ENCODE measurements around the gene DUSP1. TPM values are rescaled to one million over a fixed set of nuclear protein-coding genes. Genes with fewer than 3 reads are reported as not detected.

Gene DUSP1
- total RNA-seq, 2 experiments from 2014 or later, result 761 to 768 TPM

- CTCF ChIA-PET, result interaction anchor here (0.9 to 2.0 kb wide), 2 partner anchors 12 to 14 kb away, joined by 3 to 5 read pairs; partner anchors contain the start of gene DUSP1
These were observed 12.7 kb downstream of the DUSP1 start for GRCh38 chr5:172758077-172758833.

GRCh38 chr5:172757394-172758010, 13.5 kb downstream of the DUSP1 start:
- Mint-ChIP-seq H3K4me3 (no peak overlapping the region), H3K9me3 (no peaks in the 10 kb centered on the region), H3K27me3 (no peaks in the 10 kb centered on the region), H3K27ac (no peak overlapping the region), H3K4me1 (ENCODE audit: low read depth) (no peaks in the 10 kb centered on the region), H3K36me3 (ENCODE audit: low read depth) (no peaks in the 10 kb centered on the region)
- H3K4me3 ChIP-seq (ENCODE audit: low read length), result no peak overlapping the region
- peaks cover 3 to 6% of the 10 kb centered on the region in 2 experiments for H3K9me3 ChIP-seq (ENCODE audit: control insufficient read depth in 1 of 2, insufficient read depth in 1 of 2, low read length in 2 of 2)
- no peaks in the 10 kb centered on the region for H3K4me1 ChIP-seq (ENCODE audit: insufficient read depth, low read length)
- ChIA-PET POLR2A (no interaction called here), CTCF (no interaction called here)
- intact Hi-C loops (cut with DNase I, micrococcal nuclease), result no loop called here
- no peak for ATAC-seq (ENCODE audit: poor library complexity)
- TF ChIP-seq CTCF (IDR thresholded peaks at IDR 0.05), result no peak
- H3K36me3 ChIP-seq (ENCODE audit: insufficient read depth, low read length), result no peaks in the 10 kb centered on the region
- DNase-seq, result no peak
- no peak overlapping the region for H3K27ac ChIP-seq (ENCODE audit: low read depth in 1 of 2, low read length in 2 of 2)
- no peaks in the 10 kb centered on the region for H3K27me3 ChIP-seq (ENCODE audit: control insufficient read depth in 1 of 2, insufficient read depth in 2 of 2, low read length in 2 of 2)

More at GRCh38 chr5:172758077-172758833, 12.7 kb downstream of the DUSP1 start:
- Histone ChIP-seq H3K27me3 (ENCODE audit: control insufficient read depth in 1 of 2, insufficient read depth in 2 of 2, low read length in 2 of 2) (no peaks in the 10 kb centered on the region), H3K4me1 (ENCODE audit: insufficient read depth, low read length) (no peaks in the 10 kb centered on the region), H3K27ac (ENCODE audit: low read depth in 1 of 2, low read length in 2 of 2) (no peak overlapping the region), H3K36me3 (ENCODE audit: insufficient read depth, low read length) (no peaks in the 10 kb centered on the region), H3K4me3 (ENCODE audit: low read length) (no peak overlapping the region), H3K9me3 (ENCODE audit: control insufficient read depth in 1 of 2, insufficient read depth in 1 of 2, low read length in 2 of 2) (peaks cover 3 to 6% of the 10 kb centered on the region in 2 experiments)
- no peaks in the 10 kb centered on the region for H3K36me3 Mint-ChIP-seq (ENCODE audit: low read depth)
- no peaks in the 10 kb centered on the region for H3K9me3 Mint-ChIP-seq
- ATAC-seq (ENCODE audit: poor library complexity) (no peak), DNase-seq (peak in 2 of 14 experiments; percentile 53 to 67)
- TF ChIP-seq CTCF (IDR thresholded peaks at IDR 0.05), result no peak
- H3K27ac Mint-ChIP-seq, result no peak overlapping the region
- H3K4me3 Mint-ChIP-seq, result no peak overlapping the region
- intact Hi-C loops (cut with DNase I, micrococcal nuclease), result no loop called here
- POLR2A ChIA-PET, result no interaction called here
- H3K4me1 Mint-ChIP-seq (ENCODE audit: low read depth), result no peaks in the 10 kb centered on the region
- H3K27me3 Mint-ChIP-seq, result no peaks in the 10 kb centered on the region

GRCh38 chr5:172756764-172757393, 14.1 kb downstream of the DUSP1 start:
- Histone ChIP-seq H3K4me3 (ENCODE audit: low read length) (no peak overlapping the region), H3K9me3 (ENCODE audit: control insufficient read depth in 1 of 2, insufficient read depth in 1 of 2, low read length in 2 of 2) (peaks cover 3 to 6% of the 10 kb centered on the region in 2 experiments), H3K27me3 (ENCODE audit: control insufficient read depth in 1 of 2, insufficient read depth in 2 of 2, low read length in 2 of 2) (no peaks in the 10 kb centered on the region), H3K36me3 (ENCODE audit: insufficient read depth, low read length) (no peaks in the 10 kb centered on the region), H3K4me1 (ENCODE audit: insufficient read depth, low read length) (no peaks in the 10 kb centered on the region), H3K27ac (ENCODE audit: low read depth in 1 of 2, low read length in 2 of 2) (no peak overlapping the region)
- Mint-ChIP-seq H3K4me3 (no peak overlapping the region), H3K36me3 (ENCODE audit: low read depth) (no peaks in the 10 kb centered on the region), H3K27ac (no peak overlapping the region), H3K27me3 (no peaks in the 10 kb centered on the region), H3K9me3 (no peaks in the 10 kb centered on the region), H3K4me1 (ENCODE audit: low read depth) (no peaks in the 10 kb centered on the region)
- ChIA-PET CTCF (no interaction called here), POLR2A (no interaction called here)
- ATAC-seq (ENCODE audit: poor library complexity), result no peak
- intact Hi-C loops (cut with DNase I, micrococcal nuclease), result no loop called here
- TF ChIP-seq CTCF (IDR thresholded peaks at IDR 0.05), result no peak
- no peak for DNase-seq

Data from CD4-positive, alpha-beta T cell (primary cell).